H1 (cell line): Measurements from ENCODE around the gene PI4KA.

Experiments used
- CHD2 ChIP-seq: IDR thresholded peaks from 2 replicates; pipeline ENCODE4 v1.6.1; 2012; ENCODE audit warnings: low read length, improper control_type of control experiment
- EP300 ChIP-seq, 2 experiments: IDR thresholded peaks; 1 replicate in 1 of 2; 2 replicates in 1 of 2; pipeline ENCODE4 v1.6.1; 2011 to 2012; ENCODE audit warnings: low read depth in 2 of 2, low read length in 2 of 2, mild to moderate bottlenecking in 2 of 2, borderline replicate concordance in 1 of 2, inconsistent platforms in 1 of 2, moderate library complexity in 1 of 2
- EZH2 ChIP-seq: fragments of 200-600 bp; sonication (generic); IDR thresholded peaks from 2 replicates; pipeline ENCODE4 v1.7.1; 2012; ENCODE audit warnings: low read depth, mild to moderate bottlenecking, moderate library complexity, low read length, inconsistent platforms; ENCODE audit not compliant: severe bottlenecking
- FOSL1 ChIP-seq: IDR thresholded peaks from 2 replicates; pipeline ENCODE4 v1.6.1; 2011; ENCODE audit warnings: mild to moderate bottlenecking, low read depth, low read length, moderate library complexity; ENCODE audit not compliant: insufficient read depth
- GTF2F1 ChIP-seq: IDR thresholded peaks from 2 replicates; pipeline ENCODE4 v1.6.1; 2012; ENCODE audit warnings: low read depth, low read length, improper control_type of control experiment, borderline replicate concordance
- JUN ChIP-seq: IDR thresholded peaks from 2 replicates; pipeline ENCODE4 v1.6.1; 2011; ENCODE audit warnings: low read depth, mild to moderate bottlenecking, improper control_type of control experiment, low read length
- POLR2A ChIP-seq, 2 experiments: IDR thresholded peaks; 1 replicate in 1 of 2; 2 replicates in 1 of 2; pipeline ENCODE4 v1.6.1; 2011; ENCODE audit warnings: low read depth in 2 of 2, low read length in 2 of 2, mild to moderate bottlenecking in 2 of 2; ENCODE audit errors: control extremely low read depth in 1 of 2
- POLR2AphosphoS5 ChIP-seq: IDR thresholded peaks from 2 replicates; pipeline ENCODE4 v1.6.1; 2011; ENCODE audit warnings: low read depth, low read length
- RBBP5 ChIP-seq: IDR thresholded peaks from 2 replicates; pipeline ENCODE4 v1.7.1; 2012; ENCODE audit warnings: low read depth, mild to moderate bottlenecking, inconsistent platforms, low read length, moderate library complexity, borderline replicate concordance
- SIN3A ChIP-seq, 2 experiments: IDR thresholded peaks in 1 of 2; conservative IDR thresholded peaks in 1 of 2; 2 replicates each; pipeline ENCODE4 v1.6.1; 2011 to 2012; ENCODE audit warnings: low read length in 2 of 2, improper control_type of control experiment in 1 of 2, low read depth in 1 of 2, mild to moderate bottlenecking in 1 of 2
- SP1 ChIP-seq: IDR thresholded peaks from 2 replicates; pipeline ENCODE4 v1.6.1; 2011; ENCODE audit warnings: low read depth, low read length
- TF ChIP-seq, protein P1 (sequence below), 3 experiments: IDR thresholded peaks; 1 replicate in 2 of 3; 2 replicates in 1 of 3; pipeline versions ENCODE4 v1.5.1 to v1.6.1; 2011; ENCODE audit warnings: low read length in 3 of 3, mild to moderate bottlenecking in 3 of 3, inconsistent platforms in 2 of 3, low read depth in 1 of 3, moderate library complexity in 1 of 3; ENCODE audit not compliant: insufficient read depth in 1 of 3; ENCODE audit errors: control extremely low read depth in 1 of 3
- TF ChIP-seq, protein P2 (sequence below): IDR thresholded peaks from 2 replicates; pipeline ENCODE4 v1.6.1; 2012; ENCODE audit warnings: inconsistent platforms
- TF ChIP-seq, protein P3 (sequence below): IDR thresholded peaks from 2 replicates; pipeline ENCODE4 v1.6.1; 2011; ENCODE audit warnings: low read length, improper control_type of control experiment

DNA sequence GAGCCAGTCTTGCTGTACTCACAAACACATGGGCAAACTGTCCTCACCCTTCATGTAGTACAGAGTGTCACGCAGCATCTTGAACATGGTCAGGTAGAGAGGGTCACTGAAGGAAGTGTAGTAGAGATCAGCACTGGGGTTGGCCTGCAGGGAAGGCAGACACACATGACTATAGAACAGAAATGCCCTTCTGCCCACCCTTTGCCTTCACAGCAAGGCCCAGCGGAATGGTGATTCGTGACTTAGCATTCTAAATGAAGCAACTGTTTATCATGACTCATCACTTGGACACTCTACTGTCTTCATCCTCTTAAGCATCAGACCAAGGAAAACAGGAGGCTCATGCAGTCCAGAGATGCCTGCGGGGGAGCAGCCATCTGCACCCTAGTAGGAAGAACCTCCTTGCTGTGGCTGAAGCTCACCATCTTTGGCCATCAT, 51.3 kb downstream of the PI4KA start:
- TF ChIP-seq CHD2 (no peak), GTF2F1 (no peak), POLR2A (IDR thresholded peaks at IDR 0.05; ENCODE audit: control extremely low read depth in 1 of 2, low read depth in 2 of 2, low read length in 2 of 2) (no peak), EZH2 (no peak), SIN3A (conservative IDR thresholded peaks at IDR 0.05 in 1 of 2, IDR thresholded peaks at IDR 0.05 in 1 of 2; ENCODE audit: low read depth in 1 of 2, low read length in 2 of 2) (no peak), RBBP5 (no peak), SP1 (no peak), JUN (no peak), POLR2AphosphoS5 (no peak), FOSL1 (no peak), EP300 (IDR thresholded peaks at IDR 0.05; ENCODE audit: borderline replicate concordance in 1 of 2, low read depth in 2 of 2, low read length in 2 of 2) (no peak)
- TF ChIP-seq, protein P1, sequence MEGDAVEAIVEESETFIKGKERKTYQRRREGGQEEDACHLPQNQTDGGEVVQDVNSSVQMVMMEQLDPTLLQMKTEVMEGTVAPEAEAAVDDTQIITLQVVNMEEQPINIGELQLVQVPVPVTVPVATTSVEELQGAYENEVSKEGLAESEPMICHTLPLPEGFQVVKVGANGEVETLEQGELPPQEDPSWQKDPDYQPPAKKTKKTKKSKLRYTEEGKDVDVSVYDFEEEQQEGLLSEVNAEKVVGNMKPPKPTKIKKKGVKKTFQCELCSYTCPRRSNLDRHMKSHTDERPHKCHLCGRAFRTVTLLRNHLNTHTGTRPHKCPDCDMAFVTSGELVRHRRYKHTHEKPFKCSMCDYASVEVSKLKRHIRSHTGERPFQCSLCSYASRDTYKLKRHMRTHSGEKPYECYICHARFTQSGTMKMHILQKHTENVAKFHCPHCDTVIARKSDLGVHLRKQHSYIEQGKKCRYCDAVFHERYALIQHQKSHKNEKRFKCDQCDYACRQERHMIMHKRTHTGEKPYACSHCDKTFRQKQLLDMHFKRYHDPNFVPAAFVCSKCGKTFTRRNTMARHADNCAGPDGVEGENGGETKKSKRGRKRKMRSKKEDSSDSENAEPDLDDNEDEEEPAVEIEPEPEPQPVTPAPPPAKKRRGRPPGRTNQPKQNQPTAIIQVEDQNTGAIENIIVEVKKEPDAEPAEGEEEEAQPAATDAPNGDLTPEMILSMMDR (IDR thresholded peaks at IDR 0.05; ENCODE audit: control extremely low read depth in 1 of 3, insufficient read depth in 1 of 3, low read depth in 1 of 3, low read length in 3 of 3): no peak
- TF ChIP-seq, protein P2, sequence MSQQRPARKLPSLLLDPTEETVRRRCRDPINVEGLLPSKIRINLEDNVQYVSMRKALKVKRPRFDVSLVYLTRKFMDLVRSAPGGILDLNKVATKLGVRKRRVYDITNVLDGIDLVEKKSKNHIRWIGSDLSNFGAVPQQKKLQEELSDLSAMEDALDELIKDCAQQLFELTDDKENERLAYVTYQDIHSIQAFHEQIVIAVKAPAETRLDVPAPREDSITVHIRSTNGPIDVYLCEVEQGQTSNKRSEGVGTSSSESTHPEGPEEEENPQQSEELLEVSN: no peak
- TF ChIP-seq, protein P3, sequence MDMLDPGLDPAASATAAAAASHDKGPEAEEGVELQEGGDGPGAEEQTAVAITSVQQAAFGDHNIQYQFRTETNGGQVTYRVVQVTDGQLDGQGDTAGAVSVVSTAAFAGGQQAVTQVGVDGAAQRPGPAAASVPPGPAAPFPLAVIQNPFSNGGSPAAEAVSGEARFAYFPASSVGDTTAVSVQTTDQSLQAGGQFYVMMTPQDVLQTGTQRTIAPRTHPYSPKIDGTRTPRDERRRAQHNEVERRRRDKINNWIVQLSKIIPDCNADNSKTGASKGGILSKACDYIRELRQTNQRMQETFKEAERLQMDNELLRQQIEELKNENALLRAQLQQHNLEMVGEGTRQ: no peak
